GM12878 (cell line): ENCODE data around the gene NR6A1. TPM values are rescaled to one million over a fixed set of nuclear protein-coding genes. Genes with fewer than 3 reads are reported as not detected.
A peak's percentile ranks its signal among the peaks of the same experiment; 100 is the strongest.

ENCODE experiments used
- ATAC-seq: fragments of 200-7000 bp; cut with Tn5 transposase; 3 replicates; pipeline ENCODE4 v1.9.1; 2020; ENCODE audit warnings: mild to moderate bottlenecking, moderate library complexity
- BruUV-seq: library from RNA; stranded (reverse); fragments of 400-500 nt; replicated peaks from 2 replicates; lab custom pipeline; 2021; lab: Mats Ljungman, UMichigan
- CTCF ChIA-PET: fragments of 300-600 bp; sonication (Branson Sonifier 250); formaldehyde crosslinking; extraction: SDS; loops from one replicate; lab custom pipeline; 2021; ENCODE audit warnings: inconsistent platforms; lab: Yijun Ruan, JAX
- POLR2A ChIA-PET: fragments of 350-600 bp; formaldehyde crosslinking; extraction: SDS; loops from one replicate; lab custom pipeline; 2021; ENCODE audit warnings: inconsistent platforms; lab: Charles Lee
- RAD21 ChIA-PET: fragments of 300-600 bp; sonication (Branson Sonifier 250); formaldehyde crosslinking; loops from one replicate; lab custom pipeline; 2023; ENCODE audit warnings: antibody characterized with exemption; ENCODE audit not compliant: unreplicated experiment; lab: Charles Lee
- SMC1A ChIA-PET: fragments of 300-600 bp; sonication (Branson Sonifier 250); formaldehyde crosslinking; loops from one replicate; lab custom pipeline; 2023; ENCODE audit not compliant: unreplicated experiment, uncharacterized antibody; lab: Charles Lee
- DNase-seq: peaks from one replicate; pipeline ENCODE4 v3.0.0-alpha.2; 2011; ENCODE audit warnings: low read depth, low spot score
- FAIRE-seq: peaks from 3 replicates; lab custom pipeline; 2011; peaks lifted over from hg19 to GRCh38; lab: Jason Lieb, UNC
- H2AFZ ChIP-seq: 2 replicates; pipeline ENCODE4 v1.6.0; 2011; ENCODE audit warnings: low read depth, low read length, control low read depth; ENCODE audit not compliant: control insufficient read depth
- H3K27ac ChIP-seq: 2 replicates; pipeline ENCODE4 v1.5.1; 2011; ENCODE audit warnings: control low read depth; ENCODE audit not compliant: control insufficient read depth, insufficient read depth
- H3K27me3 ChIP-seq, 2 experiments: replicated peaks in 1 of 2; 2 replicates each; pipeline versions ENCODE4 v1.6.0 to v1.6.1; 2011; ENCODE audit warnings: low read length in 1 of 2; ENCODE audit not compliant: control insufficient read depth in 2 of 2, insufficient read depth in 2 of 2
- H3K36me3 ChIP-seq, 2 experiments: 2 replicates each; pipeline ENCODE4 v1.5.1; 2011; ENCODE audit warnings: low read length in 1 of 2; ENCODE audit not compliant: control insufficient read depth in 2 of 2, insufficient read depth in 2 of 2
- H3K4me1 ChIP-seq: 2 replicates; pipeline ENCODE4 v1.6.1; 2011; ENCODE audit warnings: mild to moderate bottlenecking, low read length, moderate library complexity, mixed read lengths; ENCODE audit not compliant: control insufficient read depth, insufficient read depth
- H3K4me2 ChIP-seq: 2 replicates; pipeline ENCODE4 v1.6.0; 2011; ENCODE audit warnings: control low read depth; ENCODE audit not compliant: control insufficient read depth, insufficient read depth
- H3K4me3 ChIP-seq: fragments of 200-600 bp; sonication (generic); 2 replicates; pipeline ENCODE4 v1.5.1; 2016
- H3K79me2 ChIP-seq: 2 replicates; pipeline ENCODE4 v1.6.0; 2011; ENCODE audit warnings: low read length; ENCODE audit not compliant: control insufficient read depth, insufficient read depth
- H3K9ac ChIP-seq: 2 replicates; pipeline ENCODE4 v1.8.0; 2011; ENCODE audit warnings: low read length, control low read depth, mixed read lengths; ENCODE audit not compliant: control insufficient read depth, insufficient read depth
- H3K9me3 ChIP-seq: replicated peaks from 3 replicates; pipeline ENCODE4 v1.5.1; 2011; ENCODE audit warnings: mild to moderate bottlenecking, low read length; ENCODE audit not compliant: control insufficient read depth, insufficient read depth
- H4K20me1 ChIP-seq: 2 replicates; pipeline ENCODE4 v1.6.0; 2011; ENCODE audit not compliant: control insufficient read depth, insufficient read depth
- BACH1 ChIP-seq: fragments of 450-650 bp; IDR thresholded peaks from 2 replicates; pipeline ENCODE4 v1.6.1; 2017; ENCODE audit warnings: mild to moderate bottlenecking, borderline replicate concordance
- CEBPB ChIP-seq, 2 experiments: fragments of 150-350 bp in 1 of 2; IDR thresholded peaks; 2 replicates each; pipeline ENCODE4 v1.6.1; 2012 to 2014; ENCODE audit warnings: low read depth in 2 of 2, low read length in 2 of 2, borderline replicate concordance in 1 of 2, inconsistent platforms in 1 of 2
- NBN ChIP-seq: fragments of 450-650 bp; IDR thresholded peaks from 2 replicates; pipeline ENCODE4 v1.6.1; 2016
- PBX3 ChIP-seq: IDR thresholded peaks from 2 replicates; pipeline ENCODE4 v1.6.1; 2011; ENCODE audit warnings: mild to moderate bottlenecking, low read depth, low read length, moderate library complexity; ENCODE audit not compliant: insufficient replicate concordance
- PML ChIP-seq: IDR thresholded peaks from 2 replicates; pipeline ENCODE4 v1.6.1; 2012; ENCODE audit warnings: low read length, inconsistent platforms
- RAD21 ChIP-seq: IDR thresholded peaks from 2 replicates; pipeline ENCODE4 v1.6.1; 2011; ENCODE audit warnings: mild to moderate bottlenecking, low read depth, low read length, moderate library complexity; ENCODE audit not compliant: insufficient read depth
- RELA ChIP-seq: fragments of 450-650 bp; IDR thresholded peaks from 2 replicates; pipeline ENCODE4 v1.8.0; 2014; ENCODE audit warnings: borderline replicate concordance; ENCODE audit not compliant: partially characterized antibody
- TAF1 ChIP-seq: IDR thresholded peaks from 2 replicates; pipeline ENCODE4 v1.6.1; 2011; ENCODE audit warnings: mild to moderate bottlenecking, low read depth, low read length, borderline replicate concordance
- ZNF207 ChIP-seq: fragments of 450-650 bp; IDR thresholded peaks from 2 replicates; pipeline ENCODE4 v1.6.1; 2014; ENCODE audit warnings: antibody characterized with exemption, mild to moderate bottlenecking, borderline replicate concordance
- ZNF24 ChIP-seq: fragments of 450-650 bp; IDR thresholded peaks from 2 replicates; pipeline ENCODE4 v1.6.1; 2017; ENCODE audit warnings: antibody characterized with exemption, mild to moderate bottlenecking
- WGBS: methylation state at CpG from one replicate; pipeline ENCODE4 v1.1.6; 2016; ENCODE audit warnings: low lambda C conversion rate; ENCODE audit not compliant: insufficient replicate concordance, insufficient coverage; ENCODE audit errors: missing lambda C conversion rate; 5-methylcytosine and 5-hydroxymethylcytosine counted together
- in situ Hi-C: fragments of 300-500 bp; cut with MboI; formaldehyde crosslinking; loops from 9 replicates; pipeline ENCODE4 v1.14.3; 2018; ENCODE audit warnings: mixed read lengths
- intact Hi-C: fragments of 100-400 bp; cut with micrococcal nuclease; formaldehyde crosslinking; loops from one replicate; pipeline ENCODE4 v1.14.2; 2022; ENCODE audit not compliant: unreplicated experiment
- polyA plus RNA-seq, 11 experiments: library from polyadenylated mRNA; depleted of rRNA in 4 of 11; unstranded in 6 of 11; stranded (reverse) in 5 of 11; fragments of >200 nt; fragmentation: Nextera tagmentation in 4 of 11; fragmentation: Illumina TruSeq in 1 of 11; extraction: Ambion mirVana in 4 of 11; extraction: Trizol in 1 of 11; gene quantifications; 1 replicate in 1 of 11; 2 replicates in 10 of 11; pipeline versions ENCODE4 v1.2.1 to v1.2.3, GENCODE V29; 2011 to 2016; ENCODE audit warnings: inconsistent platforms in 2 of 11, missing spikeins in 2 of 11, low read depth in 1 of 11
- total RNA-seq, 4 experiments: library from RNA; depleted of rRNA in 3 of 4; stranded (reverse); fragments of >200 nt in 3 of 4; fragmentation: Illumina TruSeq in 1 of 4; extraction: Trizol in 1 of 4; gene quantifications; 2 replicates each; pipeline versions ENCODE4 v1.2.1 to v1.2.3, GENCODE V29; 2013 to 2021
- TF ChIP-seq, protein P1 (sequence below): fragments of 450-650 bp; IDR thresholded peaks from 2 replicates; pipeline ENCODE4 v1.6.1; 2016; ENCODE audit warnings: mild to moderate bottlenecking, moderate library complexity, borderline replicate concordance

NR6A1 gene
- total and polyA plus RNA-seq, 10 of the 15 experiments (the other 5 are each of a cell fraction or from before 2014, with no cell fraction given): 1.2 to 9.2 (median 4.6) TPM

DNA sequence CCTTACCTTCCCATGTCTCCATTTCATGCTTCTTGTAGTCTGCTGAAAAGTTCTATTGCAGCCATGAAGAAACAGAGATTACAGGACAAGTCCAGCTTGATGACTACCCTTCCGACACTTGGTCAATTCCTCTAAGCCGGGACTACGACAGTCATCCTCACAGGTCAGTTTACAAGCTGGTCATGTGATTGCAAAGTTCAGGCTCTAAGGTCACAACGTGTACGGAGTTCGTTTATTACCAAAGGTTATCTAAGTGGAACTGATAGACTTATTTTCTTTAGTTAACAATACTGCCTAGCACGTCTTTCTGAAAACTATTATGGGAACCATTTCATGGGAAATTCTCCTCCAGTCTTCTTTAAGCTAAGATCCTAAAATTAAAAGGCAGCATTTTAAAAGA lies 175.4 kb downstream of the NR6A1 start:
- H3K4me3 ChIP-seq: no peak overlapping the region
- H3K27ac ChIP-seq: no peak overlapping the region
- no peak overlapping the region for H3K9ac ChIP-seq
- no peaks in the 10 kb centered on the region for H3K9me3 ChIP-seq
- in situ Hi-C loops (no loop called here), intact Hi-C loops (no loop called here)
- no peak for ATAC-seq
- no peaks in the 10 kb centered on the region for H3K27me3 ChIP-seq
- H3K4me2 ChIP-seq: no peak overlapping the region
- SMC1A ChIA-PET: interaction anchor here (1.0 to 1.9 kb wide), 6 partner anchors 15 to 112 kb away, joined by 3 to 11 read pairs (median 4); no protein-coding TSS in a partner anchor
- DNase-seq: no peak
- no peaks in the 10 kb centered on the region for H4K20me1 ChIP-seq
- CTCF ChIA-PET: interaction anchor here (0.8 to 3.2 kb wide), 5 partner anchors 10 to 163 kb away, joined by 3 to 22 read pairs (median 3); no protein-coding TSS in a partner anchor
- WGBS: 93% methylated on average over 7 of the region's 7 CpGs
- no peaks in the 10 kb centered on the region for H3K79me2 ChIP-seq
- no TSS peak for BruUV-seq
- TF ChIP-seq NBN: no peak
- TF ChIP-seq RAD21: no peak
- TF ChIP-seq CEBPB (IDR thresholded peaks at IDR 0.05; ENCODE audit: borderline replicate concordance in 1 of 2, low read depth in 2 of 2, low read length in 2 of 2): no peak
- TF ChIP-seq ZNF207: no peak
- TF ChIP-seq PML: no peak
- RAD21 ChIA-PET: interaction anchor here (1.0 kb wide), 1 partner anchor 19 kb away, joined by 3 read pairs; no protein-coding TSS in a partner anchor
- no peak for FAIRE-seq
- peaks cover 9% of the 10 kb centered on the region; the same call in 1 of the 2 replicates for H3K4me1 ChIP-seq
- H2AFZ ChIP-seq: no peak overlapping the region
- POLR2A ChIA-PET: no interaction called here
- H3K36me3 ChIP-seq: no peaks in the 10 kb centered on the region

DNA sequence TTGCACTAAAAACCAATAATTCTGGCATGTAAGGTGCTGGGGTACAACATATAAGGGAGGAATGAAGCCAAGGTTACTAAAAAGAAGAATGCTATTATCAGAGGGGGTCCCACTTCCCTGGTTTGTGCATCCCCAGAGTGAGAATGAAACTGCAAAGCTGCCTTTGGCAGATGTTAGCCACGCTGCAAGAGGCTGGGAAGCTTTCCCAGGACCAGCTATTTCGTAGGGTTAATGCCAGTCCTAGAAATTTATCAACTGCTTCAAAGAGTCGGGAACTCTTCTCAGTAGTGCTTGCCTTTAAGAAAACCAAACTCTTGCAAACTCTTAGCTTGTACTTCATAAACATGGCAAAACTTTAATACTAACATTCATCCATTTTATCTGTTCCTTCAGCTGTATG lies 176.4 kb downstream of the NR6A1 start:
- no peaks in the 10 kb centered on the region for H3K36me3 ChIP-seq
- intact Hi-C loops: no loop called here
- TF ChIP-seq BACH1: no peak
- no peak for TF ChIP-seq TAF1
- no peak for TF ChIP-seq RELA
- TF ChIP-seq ZNF24: no peak
- no peak for TF ChIP-seq PBX3
- TF ChIP-seq, protein P1, sequence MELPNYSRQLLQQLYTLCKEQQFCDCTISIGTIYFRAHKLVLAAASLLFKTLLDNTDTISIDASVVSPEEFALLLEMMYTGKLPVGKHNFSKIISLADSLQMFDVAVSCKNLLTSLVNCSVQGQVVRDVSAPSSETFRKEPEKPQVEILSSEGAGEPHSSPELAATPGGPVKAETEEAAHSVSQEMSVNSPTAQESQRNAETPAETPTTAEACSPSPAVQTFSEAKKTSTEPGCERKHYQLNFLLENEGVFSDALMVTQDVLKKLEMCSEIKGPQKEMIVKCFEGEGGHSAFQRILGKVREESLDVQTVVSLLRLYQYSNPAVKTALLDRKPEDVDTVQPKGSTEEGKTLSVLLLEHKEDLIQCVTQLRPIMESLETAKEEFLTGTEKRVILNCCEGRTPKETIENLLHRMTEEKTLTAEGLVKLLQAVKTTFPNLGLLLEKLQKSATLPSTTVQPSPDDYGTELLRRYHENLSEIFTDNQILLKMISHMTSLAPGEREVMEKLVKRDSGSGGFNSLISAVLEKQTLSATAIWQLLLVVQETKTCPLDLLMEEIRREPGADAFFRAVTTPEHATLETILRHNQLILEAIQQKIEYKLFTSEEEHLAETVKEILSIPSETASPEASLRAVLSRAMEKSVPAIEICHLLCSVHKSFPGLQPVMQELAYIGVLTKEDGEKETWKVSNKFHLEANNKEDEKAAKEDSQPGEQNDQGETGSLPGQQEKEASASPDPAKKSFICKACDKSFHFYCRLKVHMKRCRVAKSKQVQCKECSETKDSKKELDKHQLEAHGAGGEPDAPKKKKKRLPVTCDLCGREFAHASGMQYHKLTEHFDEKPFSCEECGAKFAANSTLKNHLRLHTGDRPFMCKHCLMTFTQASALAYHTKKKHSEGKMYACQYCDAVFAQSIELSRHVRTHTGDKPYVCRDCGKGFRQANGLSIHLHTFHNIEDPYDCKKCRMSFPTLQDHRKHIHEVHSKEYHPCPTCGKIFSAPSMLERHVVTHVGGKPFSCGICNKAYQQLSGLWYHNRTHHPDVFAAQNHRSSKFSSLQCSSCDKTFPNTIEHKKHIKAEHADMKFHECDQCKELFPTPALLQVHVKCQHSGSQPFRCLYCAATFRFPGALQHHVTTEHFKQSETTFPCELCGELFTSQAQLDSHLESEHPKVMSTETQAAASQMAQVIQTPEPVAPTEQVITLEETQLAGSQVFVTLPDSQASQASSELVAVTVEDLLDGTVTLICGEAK: no peak
- in situ Hi-C loops: no loop called here
- no peaks in the 10 kb centered on the region for H3K27me3 ChIP-seq
- H4K20me1 ChIP-seq: no peaks in the 10 kb centered on the region
- FAIRE-seq (no peak), ATAC-seq (no peak), DNase-seq (no peak)
- peak overlapping the region; percentile 52; the same call in 1 of the 2 replicates for H3K27ac ChIP-seq
- BruUV-seq: no TSS peak
- no peak overlapping the region for H3K4me3 ChIP-seq
- SMC1A ChIA-PET: interaction anchor here (0.7 to 1.9 kb wide), 3 partner anchors 23 to 71 kb away, joined by 3 to 6 read pairs (median 4); no protein-coding TSS in a partner anchor
- RAD21 ChIA-PET: interaction anchor here (1.0 kb wide), 1 partner anchor 22 kb away, joined by 5 read pairs; no protein-coding TSS in a partner anchor
- CTCF ChIA-PET: interaction anchor here (0.6 to 1.1 kb wide), 4 partner anchors 9 to 629 kb away, joined by 3 to 4 read pairs (median 3); no protein-coding TSS in a partner anchor
- H3K4me1 ChIP-seq: peaks cover 9% of the 10 kb centered on the region; the same call in 1 of the 2 replicates
- H2AFZ ChIP-seq: peak overlapping the region; percentile 25; the same call in 1 of the 2 replicates
- no peaks in the 10 kb centered on the region for H3K79me2 ChIP-seq
- 62% methylated on average over 3 of the region's 3 CpGs for whole genome bisulfite sequencing
- peak overlapping the region; percentile 39 for H3K4me2 ChIP-seq
- no peaks in the 10 kb centered on the region for H3K9me3 ChIP-seq
- POLR2A ChIA-PET: no interaction called here
- no peak overlapping the region for H3K9ac ChIP-seq
